H9 (cell line): ENCODE measurements around the gene TRIM37. TPM values are rescaled to one million over a fixed set of nuclear protein-coding genes. Genes with fewer than 3 reads are reported as not detected.

ENCODE experiments used
- DNase-seq: peaks from one replicate; pipeline ENCODE4 v3.0.0-alpha.2; 2017
- H2AFZ ChIP-seq: one replicate; pipeline ENCODE4 v1.6.1; 2013; ENCODE audit warnings: mild to moderate bottlenecking, low read length, control low read depth, moderate library complexity
- H2AK5ac ChIP-seq: 2 replicates; pipeline ENCODE4 v1.6.1; 2013; ENCODE audit warnings: low read length, control low read depth, mixed read lengths; ENCODE audit not compliant: insufficient read length
- H2BK120ac ChIP-seq: one replicate; pipeline ENCODE4 v1.6.1; 2013; ENCODE audit warnings: low read depth, mild to moderate bottlenecking, low read length, control low read depth, inconsistent platforms; ENCODE audit not compliant: poor library complexity, severe bottlenecking
- H2BK12ac ChIP-seq: 2 replicates; pipeline ENCODE4 v1.6.1; 2013; ENCODE audit warnings: low read length, control low read depth, mixed read lengths, low read depth; ENCODE audit not compliant: insufficient read length
- H2BK15ac ChIP-seq: 2 replicates; pipeline ENCODE4 v1.6.1; 2013; ENCODE audit warnings: low read depth, low read length, control low read depth
- H2BK20ac ChIP-seq: one replicate; pipeline ENCODE4 v1.6.1; 2013; ENCODE audit warnings: low read depth, mild to moderate bottlenecking, low read length, control low read depth, inconsistent platforms; ENCODE audit not compliant: poor library complexity, severe bottlenecking
- H2BK5ac ChIP-seq: 2 replicates; pipeline ENCODE4 v1.6.1; 2013; ENCODE audit warnings: low read length, control low read depth, mixed read lengths; ENCODE audit not compliant: insufficient read length
- H3K14ac ChIP-seq: 2 replicates; pipeline ENCODE4 v1.6.1; 2013; ENCODE audit warnings: low read length, control low read depth; ENCODE audit not compliant: insufficient read depth
- H3K18ac ChIP-seq: 2 replicates; pipeline ENCODE4 v1.6.1; 2013; ENCODE audit warnings: low read depth, mild to moderate bottlenecking, mixed read lengths, low read length, control low read depth; ENCODE audit not compliant: insufficient read length
- H3K23ac ChIP-seq: 2 replicates; pipeline ENCODE4 v1.6.1; 2013; ENCODE audit warnings: low read length, control low read depth, mixed read lengths, low read depth; ENCODE audit not compliant: insufficient read length
- H3K23me2 ChIP-seq: 2 replicates; pipeline ENCODE4 v1.6.1; 2013; ENCODE audit warnings: low read depth, mild to moderate bottlenecking, mixed read lengths, low read length, control low read depth; ENCODE audit not compliant: insufficient read length, poor library complexity, severe bottlenecking
- H3K27ac ChIP-seq: 2 replicates; pipeline ENCODE4 v1.5.1; 2013; ENCODE audit warnings: low read length, control low read depth, mixed read lengths, low read depth; ENCODE audit not compliant: insufficient read length
- H3K27me3 ChIP-seq: 2 replicates; pipeline ENCODE4 v1.6.1; 2013; ENCODE audit warnings: low read length, control low read depth, inconsistent platforms; ENCODE audit not compliant: insufficient read depth
- H3K4ac ChIP-seq: 2 replicates; pipeline ENCODE4 v1.6.1; 2013; ENCODE audit warnings: low read depth, mild to moderate bottlenecking, control low read depth, inconsistent platforms, low read length, moderate library complexity
- H3K4me1 ChIP-seq: 2 replicates; pipeline ENCODE4 v1.6.1; 2013; ENCODE audit warnings: low read length, control low read depth, inconsistent platforms; ENCODE audit not compliant: insufficient read depth
- H3K4me2 ChIP-seq: 2 replicates; pipeline ENCODE4 v1.6.1; 2013; ENCODE audit warnings: low read length, control low read depth, mixed read lengths; ENCODE audit not compliant: insufficient read length, insufficient read depth
- H3K56ac ChIP-seq: 2 replicates; pipeline ENCODE4 v1.6.1; 2013; ENCODE audit warnings: low read depth, mild to moderate bottlenecking, mixed read lengths, low read length, control low read depth; ENCODE audit not compliant: insufficient read length
- H3K79me1 ChIP-seq: 2 replicates; pipeline ENCODE4 v1.6.1; 2013; ENCODE audit warnings: low read depth, mild to moderate bottlenecking, moderate library complexity, low read length, control low read depth, inconsistent platforms; ENCODE audit not compliant: insufficient read depth, poor library complexity, severe bottlenecking
- H3K79me2 ChIP-seq: 2 replicates; pipeline ENCODE4 v1.6.1; 2013; ENCODE audit warnings: low read length, control low read depth, inconsistent platforms; ENCODE audit not compliant: insufficient read depth
- H3K9ac ChIP-seq: 2 replicates; pipeline ENCODE4 v1.6.1; 2013; ENCODE audit warnings: low read length, control low read depth, mixed read lengths; ENCODE audit not compliant: insufficient read length; ENCODE audit errors: extremely low read depth
- H3K9me3 ChIP-seq: one replicate; pipeline ENCODE4 v1.6.1; 2013; ENCODE audit warnings: low read depth, low read length, inconsistent platforms; ENCODE audit not compliant: control insufficient read depth
- H3T11ph ChIP-seq: one replicate; pipeline ENCODE4 v1.6.1; 2013; ENCODE audit warnings: mild to moderate bottlenecking, low read length, control low read depth, inconsistent platforms
- H4K20me1 ChIP-seq: one replicate; pipeline ENCODE4 v1.6.1; 2013; ENCODE audit not compliant: control insufficient read depth, insufficient read length, insufficient read depth
- H4K5ac ChIP-seq: 2 replicates; pipeline ENCODE4 v1.6.1; 2013; ENCODE audit warnings: low read depth, mild to moderate bottlenecking, mixed read lengths, low read length, control low read depth; ENCODE audit not compliant: insufficient read length
- H4K8ac ChIP-seq: replicated peaks from 2 replicates; pipeline ENCODE4 v1.6.1; 2013; ENCODE audit warnings: low read length, control low read depth, mixed read lengths, low read depth; ENCODE audit not compliant: insufficient read length
- H4K91ac ChIP-seq: 2 replicates; pipeline ENCODE4 v1.6.1; 2013; ENCODE audit warnings: low read depth, mild to moderate bottlenecking, moderate library complexity, mixed read lengths, low read length, control low read depth; ENCODE audit not compliant: insufficient read length
- H3K27ac Mint-ChIP-seq, 3 experiments: 2 replicates in 2 of 3; 3 replicates in 1 of 3; pipeline ENCODE4 v1.8.0; 2020 to 2021; ENCODE audit warnings: mixed read lengths in 3 of 3, mild to moderate bottlenecking in 1 of 3, moderate library complexity in 1 of 3
- H3K27me3 Mint-ChIP-seq: 2 replicates; pipeline ENCODE4 v1.8.0; 2021; ENCODE audit warnings: low read depth, mild to moderate bottlenecking, moderate library complexity, mixed read lengths
- H3K36me3 Mint-ChIP-seq, 3 experiments: 2 replicates in 2 of 3; 3 replicates in 1 of 3; pipeline ENCODE4 v1.8.0; 2020 to 2021; ENCODE audit warnings: low read depth in 3 of 3, mixed read lengths in 3 of 3; ENCODE audit not compliant: insufficient read depth in 1 of 3
- H3K4me1 Mint-ChIP-seq, 2 experiments: 2 replicates each; pipeline ENCODE4 v1.8.0; 2020; ENCODE audit warnings: mixed read lengths in 2 of 2
- H3K4me3 Mint-ChIP-seq, 2 experiments: 2 replicates in 1 of 2; 3 replicates in 1 of 2; pipeline ENCODE4 v1.8.0; 2020 to 2021; ENCODE audit warnings: mild to moderate bottlenecking in 2 of 2, mixed read lengths in 2 of 2, moderate library complexity in 1 of 2
- H3K9me3 Mint-ChIP-seq, 2 experiments: 2 replicates in 1 of 2; 3 replicates in 1 of 2; pipeline ENCODE4 v1.8.0; 2020; ENCODE audit warnings: mild to moderate bottlenecking in 2 of 2, mixed read lengths in 2 of 2, moderate library complexity in 1 of 2
- CTCF ChIP-seq: fragments of 200-600 bp; sonication (generic); conservative IDR thresholded peaks from 3 replicates; pipeline ENCODE4 v1.8.0; 2021; ENCODE audit warnings: antibody characterized with exemption, mild to moderate bottlenecking
- WGBS: extraction: QIAGEN DNeasy Blood & Tissue Kit; methylation state at CpG from one replicate; pipeline ENCODE4 v1.1.7; 2013; ENCODE audit warnings: missing lambda C conversion rate, low lambda C conversion rate, mixed read lengths; ENCODE audit not compliant: insufficient read length; ENCODE audit errors: extremely low coverage; 5-methylcytosine and 5-hydroxymethylcytosine counted together
- total RNA-seq: library from RNA; stranded (reverse); gene quantifications from 2 replicates; pipeline ENCODE4 v1.2.1, GENCODE V29; 2021

Gene TRIM37
- total RNA-seq, 1 experiment from 2014 or later = 52.1 TPM

- no peak overlapping the region for H2BK5ac ChIP-seq
- H4K20me1 ChIP-seq = no peaks in the 10 kb centered on the region
- H4K91ac ChIP-seq = no peak overlapping the region
- H2BK20ac ChIP-seq = no peak overlapping the region
- no peaks in the 10 kb centered on the region for H3K79me2 ChIP-seq
- no peak for TF ChIP-seq CTCF
- H3K4me2 ChIP-seq = no peak overlapping the region
- no peak overlapping the region for H4K5ac ChIP-seq
- no peaks in the 10 kb centered on the region for H3K9me3 ChIP-seq
- no peak overlapping the region for H2BK120ac ChIP-seq
- DNase-seq = no peak
- H4K8ac ChIP-seq = no peak overlapping the region
- no peak overlapping the region for H3K56ac ChIP-seq
- no peaks in the 10 kb centered on the region for H3K79me1 ChIP-seq
- no peak overlapping the region for H3K14ac ChIP-seq
- Mint-ChIP-seq H3K27ac (no peak overlapping the region), H3K36me3 (no peaks in the 10 kb centered on the region), H3K9me3 (no peaks in the 10 kb centered on the region), H3K4me3 (no peak overlapping the region), H3K27me3 (no peaks in the 10 kb centered on the region), H3K4me1 (no peaks in the 10 kb centered on the region)
- H3K27me3 ChIP-seq = no peaks in the 10 kb centered on the region
- H3K23me2 ChIP-seq = no peaks in the 10 kb centered on the region
- no peaks in the 10 kb centered on the region for H3K4me1 ChIP-seq
- no CpG with 5 or more reads among the region's 3 CpGs for WGBS
- H2AFZ ChIP-seq = no peak overlapping the region
- H2BK15ac ChIP-seq = no peak overlapping the region
- H3T11ph ChIP-seq = no peak overlapping the region
- no peak overlapping the region for H3K9ac ChIP-seq
- no peak overlapping the region for H2AK5ac ChIP-seq
- no peak overlapping the region for H2BK12ac ChIP-seq
- no peak overlapping the region for H3K23ac ChIP-seq
- no peak overlapping the region for H3K18ac ChIP-seq
- H3K4ac ChIP-seq = no peak overlapping the region
- no peak overlapping the region for H3K27ac ChIP-seq
Observed at GRCh38 chr17:58936295-58936694, 170.4 kb downstream of the TRIM37 start.
